Endodermal cell (in vitro differentiated cells): Measurements from ENCODE around the gene EYA2. TPM values are rescaled to one million over a fixed set of nuclear protein-coding genes. Genes with fewer than 3 reads are reported as not detected.

ENCODE experiments used
- DNase-seq: peaks from one replicate; pipeline ENCODE4 v3.0.0-alpha.2; 2017
- H3K27ac ChIP-seq: 2 replicates; pipeline ENCODE4 v1.5.1; 2013; ENCODE audit warnings: mild to moderate bottlenecking, low read depth, low read length, moderate library complexity
- H3K27me3 ChIP-seq: 2 replicates; pipeline ENCODE4 v1.6.1; 2013; ENCODE audit warnings: mild to moderate bottlenecking, low read length, moderate library complexity; ENCODE audit not compliant: insufficient read depth, control insufficient read depth, poor library complexity, severe bottlenecking
- H3K36me3 ChIP-seq: 2 replicates; pipeline ENCODE4 v1.7.0; 2013; ENCODE audit warnings: mild to moderate bottlenecking, low read length, moderate library complexity; ENCODE audit not compliant: control insufficient read depth, insufficient read depth
- H3K4me1 ChIP-seq: one replicate; pipeline ENCODE4 v1.7.0; 2013; ENCODE audit warnings: low read length; ENCODE audit not compliant: control insufficient read depth, insufficient read depth
- H3K4me3 ChIP-seq: 2 replicates; pipeline ENCODE4 v1.5.1; 2013; ENCODE audit warnings: mild to moderate bottlenecking, low read length, moderate library complexity
- H3K9ac ChIP-seq: 2 replicates; pipeline ENCODE4 v1.6.1; 2013; ENCODE audit warnings: mild to moderate bottlenecking, low read length, moderate library complexity; ENCODE audit not compliant: poor library complexity, severe bottlenecking; ENCODE audit errors: extremely low read depth
- H3K9me3 ChIP-seq: 2 replicates; pipeline ENCODE4 v1.6.1; 2013; ENCODE audit warnings: mild to moderate bottlenecking, low read length, moderate library complexity; ENCODE audit not compliant: control insufficient read depth
- H3K27ac Mint-ChIP-seq: 2 replicates; pipeline ENCODE4 v1.8.0; 2020; ENCODE audit warnings: mixed read lengths
- H3K27me3 Mint-ChIP-seq: 2 replicates; pipeline ENCODE4 v1.8.0; 2021; ENCODE audit warnings: mild to moderate bottlenecking, mixed read lengths; ENCODE audit not compliant: insufficient read depth
- H3K36me3 Mint-ChIP-seq: 2 replicates; pipeline ENCODE4 v1.8.0; 2020; ENCODE audit warnings: low read depth, mixed read lengths
- H3K4me1 Mint-ChIP-seq: 2 replicates; pipeline ENCODE4 v1.8.0; 2020; ENCODE audit warnings: mixed read lengths
- H3K4me3 Mint-ChIP-seq: 2 replicates; pipeline ENCODE4 v1.8.0; 2020; ENCODE audit warnings: mild to moderate bottlenecking, moderate library complexity, mixed read lengths
- H3K9me3 Mint-ChIP-seq: 2 replicates; pipeline ENCODE4 v1.8.0; 2020; ENCODE audit warnings: mild to moderate bottlenecking, mixed read lengths
- WGBS, 2 experiments: methylation state at CpG; one replicate each; pipeline versions ENCODE4 v1.1.5 to v1.1.7; 2013; ENCODE audit warnings: missing lambda C conversion rate in 2 of 2, mixed read lengths in 1 of 2; ENCODE audit not compliant: insufficient coverage in 1 of 2, insufficient read length in 1 of 2; 5-methylcytosine and 5-hydroxymethylcytosine counted together
- total RNA-seq, 2 donors: library from RNA; stranded (reverse); fragmentation: NEBNext Ultra II Directional in 1 of 2; extraction: Animal tissue kit (Norgen Biotek cat#: 25700) in 1 of 2; gene quantifications; 2 replicates in 1 of 2; 3 replicates in 1 of 2; pipeline ENCODE4 v1.2.1, GENCODE V29; 2021
- TF ChIP-seq, protein P1 (sequence below): fragments of 200-600 bp; sonication (generic); conservative IDR thresholded peaks from 2 replicates; pipeline ENCODE4 v1.5.0; 2021; ENCODE audit warnings: antibody characterized with exemption, mild to moderate bottlenecking

EYA2 gene
- total RNA-seq, 2 donors from 2014 or later = 9.1 to 18.0 TPM

DNA sequence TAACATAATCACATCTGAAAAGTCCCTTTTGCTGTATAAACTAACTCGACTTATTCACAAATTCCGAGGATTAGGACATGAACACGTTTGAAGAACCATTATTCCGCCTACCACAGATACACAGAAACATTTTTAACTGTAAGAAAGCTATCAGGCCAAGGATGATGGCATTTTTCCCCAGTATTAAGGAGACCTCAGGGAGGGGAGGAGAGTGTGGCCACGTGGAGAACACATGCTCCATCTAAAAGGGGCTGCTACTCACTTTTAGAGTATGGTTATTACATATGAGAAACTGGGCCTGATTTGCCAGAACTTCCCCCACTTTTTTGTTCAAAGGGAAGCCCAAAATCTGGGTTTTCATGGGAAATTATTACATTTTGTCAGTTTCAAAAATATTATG lies 153.4 kb downstream of the EYA2 start:
- Histone ChIP-seq H3K36me3 (peaks cover 55% of the 10 kb centered on the region), H3K9ac (no peak overlapping the region), H3K9me3 (peaks cover 41% of the 10 kb centered on the region), H3K27ac (no peak overlapping the region), H3K27me3 (no peaks in the 10 kb centered on the region), H3K4me1 (no peaks in the 10 kb centered on the region), H3K4me3 (no peak overlapping the region)
- Mint-ChIP-seq H3K4me3 (no peak overlapping the region), H3K9me3 (peaks cover 27% of the 10 kb centered on the region), H3K27me3 (peaks cover 3% of the 10 kb centered on the region), H3K27ac (no peak overlapping the region), H3K36me3 (peaks cover 43% of the 10 kb centered on the region), H3K4me1 (no peaks in the 10 kb centered on the region)
- no peak for DNase-seq
- WGBS, 2 experiments = 77 to 93% methylated on average over 3 to 5 of the region's 5 CpGs
- TF ChIP-seq, protein P1, sequence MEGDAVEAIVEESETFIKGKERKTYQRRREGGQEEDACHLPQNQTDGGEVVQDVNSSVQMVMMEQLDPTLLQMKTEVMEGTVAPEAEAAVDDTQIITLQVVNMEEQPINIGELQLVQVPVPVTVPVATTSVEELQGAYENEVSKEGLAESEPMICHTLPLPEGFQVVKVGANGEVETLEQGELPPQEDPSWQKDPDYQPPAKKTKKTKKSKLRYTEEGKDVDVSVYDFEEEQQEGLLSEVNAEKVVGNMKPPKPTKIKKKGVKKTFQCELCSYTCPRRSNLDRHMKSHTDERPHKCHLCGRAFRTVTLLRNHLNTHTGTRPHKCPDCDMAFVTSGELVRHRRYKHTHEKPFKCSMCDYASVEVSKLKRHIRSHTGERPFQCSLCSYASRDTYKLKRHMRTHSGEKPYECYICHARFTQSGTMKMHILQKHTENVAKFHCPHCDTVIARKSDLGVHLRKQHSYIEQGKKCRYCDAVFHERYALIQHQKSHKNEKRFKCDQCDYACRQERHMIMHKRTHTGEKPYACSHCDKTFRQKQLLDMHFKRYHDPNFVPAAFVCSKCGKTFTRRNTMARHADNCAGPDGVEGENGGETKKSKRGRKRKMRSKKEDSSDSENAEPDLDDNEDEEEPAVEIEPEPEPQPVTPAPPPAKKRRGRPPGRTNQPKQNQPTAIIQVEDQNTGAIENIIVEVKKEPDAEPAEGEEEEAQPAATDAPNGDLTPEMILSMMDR = no peak

GRCh38 chr20:47049771-47050170 lies 155.1 kb downstream of the EYA2 start:
- Histone ChIP-seq H3K27ac (no peak overlapping the region), H3K4me3 (no peak overlapping the region), H3K27me3 (no peaks in the 10 kb centered on the region), H3K9me3 (peaks cover 24% of the 10 kb centered on the region), H3K36me3 (peaks cover 42% of the 10 kb centered on the region), H3K4me1 (no peaks in the 10 kb centered on the region), H3K9ac (no peak overlapping the region)
- Mint-ChIP-seq H3K36me3 (peaks cover 45% of the 10 kb centered on the region), H3K27ac (no peak overlapping the region), H3K27me3 (peaks cover 1% of the 10 kb centered on the region), H3K9me3 (peaks cover 27% of the 10 kb centered on the region), H3K4me1 (no peaks in the 10 kb centered on the region), H3K4me3 (no peak overlapping the region)
- no peak for DNase-seq
- TF ChIP-seq, protein P1 = no peak
- WGBS, 2 experiments = 90 to 92% methylated on average over 6 to 7 of the region's 7 CpGs

GRCh38 chr20:47050996-47051395 lies 156.4 kb downstream of the EYA2 start:
- Mint-ChIP-seq H3K4me1 (no peaks in the 10 kb centered on the region), H3K27ac (no peak overlapping the region), H3K27me3 (peaks cover 1% of the 10 kb centered on the region), H3K36me3 (peaks cover 35% of the 10 kb centered on the region), H3K4me3 (no peak overlapping the region), H3K9me3 (peaks cover 17% of the 10 kb centered on the region)
- Histone ChIP-seq H3K4me1 (no peaks in the 10 kb centered on the region), H3K9ac (no peak overlapping the region), H3K27me3 (no peaks in the 10 kb centered on the region), H3K27ac (no peak overlapping the region), H3K4me3 (no peak overlapping the region), H3K9me3 (peaks cover 12% of the 10 kb centered on the region), H3K36me3 (peaks cover 30% of the 10 kb centered on the region)
- no peak for DNase-seq
- TF ChIP-seq, protein P1 = no peak
- 94 to 97% methylated on average over 14 of the region's 14 CpGs for WGBS, 2 experiments
